HG02678 (cell line): ENCODE results near the gene MIF.
"Not testable (repeated sequence)": the region's sequence is repeated elsewhere in the genome, so short reads cannot be mapped to it uniquely, and the experiment has no call there.

Source experiments
- ATAC-seq: cut with Tn5 transposase; IDR thresholded peaks from one replicate; pipeline ENCODE4 v1.9.1; 2021; ENCODE audit warnings: mild to moderate bottlenecking, moderate library complexity; ENCODE audit not compliant: unreplicated experiment

MIF gene

GRCh38 chr22:23938328-23939016, 44.3 kb downstream of the MIF start:
- no peak for ATAC-seq

- ATAC-seq, result no peak
Observed at GRCh38 chr22:23939017-23939357, 44.8 kb downstream of the MIF start.

- ATAC-seq, result not testable (repeated sequence)
Observed at GRCh38 chr22:23940166-23940565, 46.0 kb downstream of the MIF start.
